Activated gamma-delta T cell (primary cell): ENCODE measurements around the gene ADH1C.

ENCODE experiments used
- DNase-seq: peaks from one replicate; lab custom pipeline; 2025; lab: John Stamatoyannopoulos, UW

The ADH1C gene

DNA sequence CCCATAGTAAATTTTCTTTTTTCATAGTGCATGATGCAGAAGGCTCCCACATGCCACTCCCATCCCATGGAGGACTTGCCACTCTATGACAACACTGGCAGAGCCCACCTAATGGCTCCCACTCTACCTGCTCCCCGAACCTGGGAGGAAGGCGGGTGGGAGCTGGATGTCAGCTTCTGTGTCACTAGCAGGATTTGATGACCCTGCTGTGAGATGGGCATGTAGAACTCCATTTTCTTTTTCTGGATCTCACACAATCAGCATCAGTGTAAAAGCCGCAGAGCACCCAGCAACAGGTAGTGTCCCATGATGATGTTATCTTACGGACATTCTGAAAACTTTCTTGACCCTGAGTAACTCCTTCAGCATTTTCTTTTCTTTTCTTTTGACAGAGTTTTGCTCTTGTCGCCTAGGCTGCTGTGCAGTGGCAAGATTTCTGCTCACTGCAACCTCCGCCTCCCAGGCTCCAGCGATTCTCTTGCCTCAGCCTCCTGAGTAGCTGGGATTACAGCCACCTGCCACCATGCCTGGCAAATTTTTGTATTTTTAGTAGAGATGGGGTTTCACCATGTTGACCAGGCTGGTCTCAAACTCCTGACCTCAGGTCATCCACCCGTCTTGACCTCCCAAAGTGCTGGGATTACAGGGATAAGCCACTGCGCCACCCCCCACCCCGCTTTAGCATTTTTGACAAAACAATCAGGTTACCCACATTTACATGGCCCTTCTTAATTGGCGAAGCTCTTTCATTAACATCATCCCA is 46.7 kb downstream of the ADH1C start:
- DNase-seq: no peak

DNA sequence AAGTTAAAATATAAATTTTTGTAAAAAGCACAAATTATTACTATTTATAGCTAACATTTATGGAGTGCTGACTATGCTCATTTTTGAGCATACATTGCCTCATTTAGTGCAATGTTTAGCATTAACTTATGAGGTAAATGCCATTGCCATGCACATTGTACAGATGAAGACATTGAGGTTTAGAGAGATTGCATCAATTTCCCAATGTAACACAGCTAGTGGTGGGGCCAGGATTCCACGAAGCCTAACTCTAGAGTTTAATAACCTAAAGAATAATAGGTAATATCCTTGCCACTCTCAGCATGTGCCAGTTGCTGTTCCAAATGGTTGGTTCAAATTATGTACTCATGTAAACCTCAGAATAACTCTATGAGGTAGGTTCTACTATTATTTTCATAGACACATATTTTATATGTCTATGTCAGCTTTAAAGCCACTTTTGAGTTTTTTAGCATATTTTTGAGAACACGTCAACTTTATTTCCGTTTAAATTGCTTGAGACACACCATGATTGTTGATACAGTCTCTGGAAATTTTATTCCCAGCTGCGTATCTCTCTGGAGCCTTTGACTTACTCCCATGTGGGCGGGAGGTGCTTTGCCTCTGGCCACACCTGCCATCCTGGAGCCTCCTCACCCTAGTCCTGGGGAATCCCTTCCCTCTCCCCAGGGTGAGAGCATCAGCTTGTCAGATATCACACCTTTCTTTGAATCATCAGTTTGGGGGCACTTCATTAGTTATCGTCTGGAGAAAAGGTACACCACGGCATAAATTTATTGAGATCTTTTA is 51.0 kb downstream of the ADH1C start:
- DNase-seq: no peak

DNA sequence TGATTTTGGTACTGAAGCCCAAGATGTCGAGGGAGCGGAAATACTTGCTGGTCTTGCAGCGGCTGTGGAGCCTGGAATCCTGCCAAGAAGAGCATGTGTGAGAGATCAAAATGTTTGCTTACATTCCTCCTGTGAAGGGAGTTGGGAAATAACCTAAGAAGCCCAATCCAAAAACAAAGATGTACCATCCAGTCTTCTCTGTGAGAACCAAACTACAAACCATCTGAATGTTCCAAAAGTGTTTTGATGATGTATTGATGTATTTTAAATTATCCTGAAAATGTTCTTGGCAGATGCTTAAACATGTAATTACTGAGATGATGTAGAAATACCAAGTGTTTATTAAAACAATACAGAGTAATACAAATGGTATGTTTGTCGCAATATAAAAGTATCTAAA is 51.6 kb downstream of the ADH1C start:
- no peak for DNase-seq

- no peak for DNase-seq
Observed at GRCh38 chr4:99293357-99293756, 59.2 kb downstream of the ADH1C start.

DNA sequence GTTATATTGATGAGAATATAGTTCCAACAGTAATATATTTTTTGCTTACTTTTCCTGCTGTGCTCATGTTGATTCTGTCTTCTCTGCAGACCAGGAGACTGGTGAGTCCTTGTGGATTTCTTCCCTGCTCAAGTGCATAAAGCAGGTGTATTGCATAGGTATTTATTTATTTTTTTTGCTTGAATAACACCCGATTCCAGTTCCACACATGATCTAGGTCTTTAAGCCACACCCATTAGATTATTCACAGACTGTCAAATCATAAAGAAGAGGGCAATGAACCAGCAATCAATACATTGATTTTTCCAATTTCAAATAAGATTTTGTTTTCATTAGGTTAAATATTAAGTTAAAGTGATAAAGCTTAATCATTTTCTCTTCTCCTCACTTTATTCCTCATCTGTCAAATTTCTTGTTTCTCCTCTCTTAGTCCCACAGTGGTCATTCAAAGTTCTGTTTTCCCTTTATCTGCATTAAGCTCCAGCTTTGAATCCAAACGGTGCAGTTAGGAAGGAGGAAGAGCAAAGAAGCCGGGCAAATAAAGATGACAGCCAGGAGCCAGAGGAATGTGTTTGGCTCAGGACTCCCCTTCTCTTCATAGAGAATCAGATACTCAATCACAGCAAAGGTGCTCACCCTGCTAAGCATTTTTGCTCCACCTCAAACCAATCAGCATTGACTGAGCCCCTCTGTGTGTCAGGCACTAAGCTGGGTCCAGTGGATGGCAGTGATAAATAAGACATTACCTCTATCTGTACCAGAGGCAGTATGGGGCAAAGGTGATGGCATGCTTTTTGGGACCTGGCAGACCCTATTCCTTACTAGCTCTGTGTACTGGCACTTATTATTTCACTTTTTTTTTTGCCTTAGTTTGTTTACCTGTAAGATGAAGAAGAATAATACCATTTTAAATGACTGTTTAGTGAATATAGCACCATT is 61.4 kb downstream of the ADH1C start, which contains the start of gene ADH1A:
Gene ADH1A (minus strand): TSS at position 138 of the 939 bp plus-strand sequence. CDS start 71 bp downstream, at position 67.
- no peak for DNase-seq
